ENCODE data around the gene RBMS3. TPM values are rescaled to one million over a fixed set of nuclear protein-coding genes. Genes with fewer than 3 reads are reported as not detected.

The RBMS3 gene
- total RNA-seq, 3 donors from 2014 or later, result 48.4 to 117 (median 103) TPM

GRCh38 chr3:29889215-29889614 lies 608.3 kb downstream of the RBMS3 start:
- no peak for DNase-seq (ENCODE audit: low spot score in 2 of 2)
- no peaks in the 10 kb centered on the region for H3K9me3 ChIP-seq
- TF ChIP-seq POLR2AphosphoS5 (IDR thresholded peaks at IDR 0.05) (no peak), POLR2A (IDR thresholded peaks at IDR 0.05) (no peak), CTCF (IDR thresholded peaks at IDR 0.05) (no peak)
- no peaks in the 10 kb centered on the region for H3K27me3 ChIP-seq
- H3K4me3 ChIP-seq, result no peak overlapping the region
- no peaks in the 10 kb centered on the region for H3K36me3 ChIP-seq
- H3K27ac ChIP-seq, result no peak overlapping the region
- intact Hi-C loops (cut with DNase I; ENCODE audit: low total_unique reads), result no loop called here
- H3K4me1 ChIP-seq, result no peaks in the 10 kb centered on the region

GRCh38 chr3:29890801-29891200 lies 609.9 kb downstream of the RBMS3 start:
- no peak overlapping the region for H3K27ac ChIP-seq
- no peak overlapping the region for H3K4me3 ChIP-seq
- H3K36me3 ChIP-seq, result no peaks in the 10 kb centered on the region
- H3K27me3 ChIP-seq, result no peaks in the 10 kb centered on the region
- intact Hi-C loops (cut with DNase I; ENCODE audit: low total_unique reads), result no loop called here
- no peaks in the 10 kb centered on the region for H3K4me1 ChIP-seq
- H3K9me3 ChIP-seq, result no peaks in the 10 kb centered on the region
- no peak for DNase-seq (ENCODE audit: low spot score in 2 of 2)
- TF ChIP-seq CTCF (IDR thresholded peaks at IDR 0.05) (no peak), POLR2AphosphoS5 (IDR thresholded peaks at IDR 0.05) (no peak), POLR2A (IDR thresholded peaks at IDR 0.05) (no peak)

GRCh38 chr3:29892976-29893554 lies 612.2 kb downstream of the RBMS3 start:
- H3K9me3 ChIP-seq, result no peaks in the 10 kb centered on the region
- intact Hi-C loops (cut with DNase I; ENCODE audit: low total_unique reads), result no loop called here
- H3K27me3 ChIP-seq, result no peaks in the 10 kb centered on the region
- H3K27ac ChIP-seq, result no peak overlapping the region
- no peaks in the 10 kb centered on the region for H3K36me3 ChIP-seq
- no peak for DNase-seq (ENCODE audit: low spot score in 2 of 2)
- TF ChIP-seq POLR2A (IDR thresholded peaks at IDR 0.05) (no peak), POLR2AphosphoS5 (IDR thresholded peaks at IDR 0.05) (no peak), CTCF (IDR thresholded peaks at IDR 0.05) (no peak)
- no peak overlapping the region for H3K4me3 ChIP-seq
- no peaks in the 10 kb centered on the region for H3K4me1 ChIP-seq

- H3K4me1 ChIP-seq, result no peaks in the 10 kb centered on the region
- intact Hi-C loops (cut with DNase I; ENCODE audit: low total_unique reads), result no loop called here
- no peak for TF ChIP-seq POLR2AphosphoS5 (IDR thresholded peaks at IDR 0.05)
- TF ChIP-seq CTCF (IDR thresholded peaks at IDR 0.05), result no peak
- no peak for TF ChIP-seq POLR2A (IDR thresholded peaks at IDR 0.05)
- no peak for DNase-seq (ENCODE audit: low spot score in 2 of 2)
- no peaks in the 10 kb centered on the region for H3K36me3 ChIP-seq
- H3K9me3 ChIP-seq, result no peaks in the 10 kb centered on the region
- H3K27me3 ChIP-seq, result no peaks in the 10 kb centered on the region
- no peak overlapping the region for H3K27ac ChIP-seq
- no peak overlapping the region for H3K4me3 ChIP-seq
Measured at GRCh38 chr3:29896856-29897255, 616.0 kb downstream of the RBMS3 start.

GRCh38 chr3:29898171-29898965 lies 617.5 kb downstream of the RBMS3 start:
- TF ChIP-seq POLR2A (IDR thresholded peaks at IDR 0.05) (no peak), CTCF (IDR thresholded peaks at IDR 0.05) (no peak), POLR2AphosphoS5 (IDR thresholded peaks at IDR 0.05) (no peak)

More at GRCh38 chr3:29898171-29898965, 617.5 kb downstream of the RBMS3 start:
- no peaks in the 10 kb centered on the region for H3K9me3 ChIP-seq
- no peaks in the 10 kb centered on the region for H3K4me1 ChIP-seq
- H3K36me3 ChIP-seq, result no peaks in the 10 kb centered on the region
- intact Hi-C loops (cut with DNase I; ENCODE audit: low total_unique reads), result no loop called here
- H3K27me3 ChIP-seq, result no peaks in the 10 kb centered on the region
- H3K4me3 ChIP-seq, result no peak overlapping the region
- no peak overlapping the region for H3K27ac ChIP-seq
- DNase-seq (ENCODE audit: low spot score in 2 of 2), result no peak
